CD4-positive, alpha-beta T cell (primary cell): ENCODE data around the gene NME8. TPM values are rescaled to one million over a fixed set of nuclear protein-coding genes. Genes with fewer than 3 reads are reported as not detected.
A peak's percentile ranks its signal among the peaks of the same experiment; 100 is the strongest.

Source experiments
- ATAC-seq: fragments of 200-7000 bp; cut with Tn5 transposase; one replicate; pipeline ENCODE4 v1.10.0; 2022; ENCODE audit warnings: mild to moderate bottlenecking; ENCODE audit not compliant: poor library complexity
- CTCF ChIA-PET: fragments of 350-600 bp; sonication (Branson Sonifier 250); formaldehyde crosslinking; loops from one replicate; lab custom pipeline; 2021; ENCODE audit warnings: antibody characterized with exemption, inconsistent platforms; lab: Charles Lee
- POLR2A ChIA-PET: fragments of 350-600 bp; sonication (Branson Sonifier 250); formaldehyde crosslinking; loops from one replicate; lab custom pipeline; 2021; ENCODE audit warnings: antibody characterized with exemption, inconsistent platforms; lab: Charles Lee
- DNase-seq, 14 experiments: peaks; one replicate each; pipeline ENCODE4 v3.0.0-alpha.2; 2013 to 2020; ENCODE audit warnings: mixed read lengths in 2 of 14
- H3K27ac ChIP-seq, 2 donors: one replicate each; pipeline versions ENCODE4 v1.5.1 to v1.7.0; 2013; ENCODE audit warnings: low read length in 2 of 2, low read depth in 1 of 2, mild to moderate bottlenecking in 1 of 2
- H3K27me3 ChIP-seq, 2 experiments: 1 replicate in 1 of 2; 2 replicates in 1 of 2; pipeline versions ENCODE4 v1.6.1 to v1.7.0; 2013; ENCODE audit warnings: low read length in 2 of 2, control low read depth in 1 of 2, mild to moderate bottlenecking in 1 of 2, moderate library complexity in 1 of 2; ENCODE audit not compliant: insufficient read depth in 2 of 2, control insufficient read depth in 1 of 2
- H3K36me3 ChIP-seq: one replicate; pipeline ENCODE4 v1.6.1; 2013; ENCODE audit warnings: low read length, control low read depth; ENCODE audit not compliant: insufficient read depth
- H3K4me1 ChIP-seq: one replicate; pipeline ENCODE4 v1.6.1; 2013; ENCODE audit warnings: low read length, control low read depth; ENCODE audit not compliant: insufficient read depth
- H3K4me3 ChIP-seq: one replicate; pipeline ENCODE4 v1.5.1; 2013; ENCODE audit warnings: mild to moderate bottlenecking, low read length, moderate library complexity
- H3K9me3 ChIP-seq, 2 experiments: 1 replicate in 1 of 2; 2 replicates in 1 of 2; pipeline versions ENCODE4 v1.6.1 to v1.7.0; 2013; ENCODE audit warnings: low read length in 2 of 2, mild to moderate bottlenecking in 2 of 2, control low read depth in 1 of 2, moderate library complexity in 1 of 2; ENCODE audit not compliant: control insufficient read depth in 1 of 2, insufficient read depth in 1 of 2
- H3K27ac Mint-ChIP-seq: one replicate; pipeline ENCODE4 v1.8.0; 2020; ENCODE audit warnings: mixed read lengths
- H3K27me3 Mint-ChIP-seq: one replicate; pipeline ENCODE4 v1.8.0; 2021; ENCODE audit warnings: mixed read lengths
- H3K36me3 Mint-ChIP-seq: one replicate; pipeline ENCODE4 v1.8.0; 2021; ENCODE audit warnings: low read depth, mixed read lengths
- H3K4me1 Mint-ChIP-seq: one replicate; pipeline ENCODE4 v1.8.0; 2021; ENCODE audit warnings: low read depth, mixed read lengths
- H3K4me3 Mint-ChIP-seq: one replicate; pipeline ENCODE4 v1.8.0; 2020; ENCODE audit warnings: mild to moderate bottlenecking, mixed read lengths
- H3K9me3 Mint-ChIP-seq: one replicate; pipeline ENCODE4 v1.8.0; 2020; ENCODE audit warnings: mixed read lengths
- CTCF ChIP-seq: fragments of 200-600 bp; IDR thresholded peaks from one replicate; pipeline ENCODE4 v1.8.0; 2022; ENCODE audit warnings: antibody characterized with exemption, mild to moderate bottlenecking
- intact Hi-C, 2 experiments: fragments of 100-400 bp; cut with DNase I in 1 of 2; cut with micrococcal nuclease in 1 of 2; formaldehyde crosslinking; loops; one replicate each; pipeline versions ENCODE4 v1.15.1 to v1.9.0; 2023 to 2025; cut with DNase I, micrococcal nuclease
- total RNA-seq, 174 experiments: library from RNA in 2 of 174; stranded (reverse) in 2 of 174; gene quantifications; one replicate each; pipeline ENCODE4 v1.2.3 and lab custom pipeline; 2021 to 2026

The NME8 gene
- total RNA-seq, 2 experiments from 2014 or later = not detected

DNA sequence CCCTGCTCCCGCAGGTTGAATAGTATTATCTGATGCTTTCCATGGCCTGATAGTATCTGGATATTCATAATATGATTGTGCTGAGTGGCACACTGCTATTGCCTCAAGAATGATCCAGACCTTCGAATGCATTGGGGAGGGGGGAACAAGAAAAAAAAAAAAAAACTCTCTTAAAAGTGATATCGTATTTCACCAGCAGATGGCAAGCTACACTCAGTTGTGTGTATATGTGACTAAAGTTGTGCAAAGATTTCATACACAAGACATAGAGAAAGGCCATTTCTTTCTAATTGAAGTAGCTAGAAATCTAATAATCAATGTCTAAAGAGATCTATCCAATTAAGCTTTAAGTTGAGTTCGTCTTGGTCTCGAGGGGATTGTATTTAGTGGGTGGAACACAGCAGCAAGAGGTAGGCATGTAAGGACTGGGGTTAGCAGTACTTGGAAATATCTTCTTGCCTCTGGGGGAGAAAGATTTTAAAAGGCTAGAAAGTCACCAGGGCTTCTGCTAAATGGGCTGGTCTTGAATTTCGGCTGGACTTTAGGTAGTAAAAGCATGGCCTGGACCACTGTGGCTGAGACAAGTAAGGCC lies 52.9 kb downstream of the NME8 start:
- intact Hi-C loops = no loop called here
- ATAC-seq = no peak
- Histone ChIP-seq H3K4me1 (no peaks in the 10 kb centered on the region), H3K27ac (no peak overlapping the region), H3K36me3 (no peaks in the 10 kb centered on the region), H3K4me3 (no peak overlapping the region), H3K27me3 (peaks cover 2 to 3% of the 10 kb centered on the region in 2 experiments), H3K9me3 (no peaks in the 10 kb centered on the region)
- Mint-ChIP-seq H3K27ac (no peak overlapping the region), H3K4me1 (no peaks in the 10 kb centered on the region), H3K9me3 (no peaks in the 10 kb centered on the region), H3K27me3 (peaks cover 4% of the 10 kb centered on the region), H3K4me3 (no peak overlapping the region), H3K36me3 (no peaks in the 10 kb centered on the region)
- CTCF ChIA-PET = interaction anchor here (1.0 kb wide), 1 partner anchor 12 kb away, joined by 3 read pairs; no protein-coding TSS in a partner anchor
- TF ChIP-seq CTCF = no peak
- POLR2A ChIA-PET = no interaction called here
- DNase-seq = peak in 1 of 14 experiments; percentile 15

- no peaks in the 10 kb centered on the region for H3K9me3 ChIP-seq
- Mint-ChIP-seq H3K4me3 (no peak overlapping the region), H3K36me3 (no peaks in the 10 kb centered on the region), H3K4me1 (no peaks in the 10 kb centered on the region), H3K9me3 (no peaks in the 10 kb centered on the region), H3K27me3 (peaks cover 4% of the 10 kb centered on the region), H3K27ac (no peak overlapping the region)
- TF ChIP-seq CTCF = no peak
- no peak overlapping the region for H3K4me3 ChIP-seq
- ATAC-seq (no peak), DNase-seq (no peak)
- intact Hi-C loops = no loop called here
- ChIA-PET CTCF (interaction anchor here (1.0 kb wide), 1 partner anchor 11 kb away, joined by 3 read pairs; no protein-coding TSS in a partner anchor), POLR2A (no interaction called here)
- H3K4me1 ChIP-seq = no peaks in the 10 kb centered on the region
- H3K36me3 ChIP-seq = no peaks in the 10 kb centered on the region
- H3K27me3 ChIP-seq = peaks cover 0 to 2% of the 10 kb centered on the region in 2 experiments
- H3K27ac ChIP-seq = no peak overlapping the region
Observed at GRCh38 chr7:37901890-37902524, 53.6 kb downstream of the NME8 start.

- ATAC-seq (no peak), DNase-seq (no peak)
- Histone ChIP-seq H3K27me3 (peaks cover 0 to 2% of the 10 kb centered on the region in 2 experiments), H3K36me3 (no peaks in the 10 kb centered on the region), H3K4me3 (no peak overlapping the region), H3K27ac (no peak overlapping the region), H3K4me1 (no peaks in the 10 kb centered on the region), H3K9me3 (no peaks in the 10 kb centered on the region)
- CTCF ChIA-PET = no interaction called here
- POLR2A ChIA-PET = no interaction called here
- H3K27ac Mint-ChIP-seq = no peak overlapping the region
- H3K4me3 Mint-ChIP-seq = no peak overlapping the region
- H3K27me3 Mint-ChIP-seq = peaks cover 18% of the 10 kb centered on the region
- H3K4me1 Mint-ChIP-seq = no peaks in the 10 kb centered on the region
- H3K9me3 Mint-ChIP-seq = no peaks in the 10 kb centered on the region
- intact Hi-C loops = no loop called here
- no peaks in the 10 kb centered on the region for H3K36me3 Mint-ChIP-seq
- TF ChIP-seq CTCF = no peak
Observed at GRCh38 chr7:37908221-37908788, 59.9 kb downstream of the NME8 start.
